GM18517 (cell line): ENCODE measurements around the gene SLC5A5.
A peak's percentile ranks its signal among the peaks of the same experiment; 100 is the strongest.

Experiments used
- ATAC-seq: cut with Tn5 transposase; IDR thresholded peaks from one replicate; pipeline ENCODE4 v1.9.1; 2021; ENCODE audit warnings: mild to moderate bottlenecking, moderate library complexity; ENCODE audit not compliant: unreplicated experiment

The SLC5A5 gene

GRCh38 chr19:17846146-17846545 is 25.6 kb upstream of the SLC5A5 start:
- ATAC-seq: no peak

GRCh38 chr19:17847538-17848366 is 24.0 kb upstream of the SLC5A5 start, which contains the start of gene JAK3:
Gene JAK3, minus strand, starts transcription at chr19:17847982. Its CDS starts 3,565 bp downstream, at chr19:17844417.
- no peak for ATAC-seq

GRCh38 chr19:17848595-17849292 is 23.0 kb upstream of the SLC5A5 start:
- ATAC-seq: no peak

GRCh38 chr19:17854061-17854460 is 17.7 kb upstream of the SLC5A5 start:
- ATAC-seq: no peak

GRCh38 chr19:17855280-17856152 is 16.2 kb upstream of the SLC5A5 start:
- no peak for ATAC-seq

GRCh38 chr19:17859533-17860330 is 12.0 kb upstream of the SLC5A5 start, which contains the start of gene RPL18A:
Gene RPL18A, plus strand, starts transcription at chr19:17859910. Its CDS starts 47 bp downstream, at chr19:17859957.
- ATAC-seq: peak; percentile 92

- no peak for ATAC-seq
Measured at GRCh38 chr19:17860331-17860992, 11.3 kb upstream of the SLC5A5 start.

GRCh38 chr19:17860993-17861360 is 10.8 kb upstream of the SLC5A5 start:
- no peak for ATAC-seq

GRCh38 chr19:17861542-17862402 is 10.0 kb upstream of the SLC5A5 start:
- ATAC-seq: no peak

- no peak for ATAC-seq
Measured at GRCh38 chr19:17862711-17863519, 8.8 kb upstream of the SLC5A5 start.

GRCh38 chr19:17863520-17864182 is 8.1 kb upstream of the SLC5A5 start:
- ATAC-seq: no peak

- ATAC-seq: no peak
Measured at GRCh38 chr19:17865364-17866311, 6.1 kb upstream of the SLC5A5 start.

- no peak for ATAC-seq
Measured at GRCh38 chr19:17866312-17866963, 5.3 kb upstream of the SLC5A5 start.

- ATAC-seq: no peak
Measured at GRCh38 chr19:17866964-17867486, 4.7 kb upstream of the SLC5A5 start.

GRCh38 chr19:17868669-17869068 is 3.1 kb upstream of the SLC5A5 start:
- no peak for ATAC-seq
